ENCODE measurements around the gene SLC16A12.
A peak's percentile ranks its signal among the peaks of the same experiment; 100 is the strongest.

Gene SLC16A12

DNA sequence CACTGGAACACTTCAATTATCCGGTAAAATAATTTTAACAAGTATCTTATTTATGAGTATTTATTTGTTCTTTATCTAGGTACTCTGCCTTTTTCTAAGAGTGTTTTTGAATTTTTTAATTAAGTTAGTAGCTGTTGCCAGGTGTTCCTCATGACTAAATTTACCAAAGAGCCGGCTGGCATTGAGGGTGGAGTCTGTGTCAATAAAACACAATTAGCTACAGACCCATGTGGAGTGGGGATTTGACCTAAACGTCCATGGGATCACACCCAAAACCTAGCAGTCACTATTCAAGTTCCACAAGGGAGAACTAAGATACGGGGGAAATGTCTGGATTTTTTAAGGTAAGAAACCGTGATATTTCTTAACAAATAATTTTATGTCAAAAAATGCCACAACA lies 9.8 kb downstream of the SLC16A12 start:
- ChIA-PET POLR2A (interaction anchor here (0.6 kb wide), 1 partner anchor 118 kb away, joined by 4 read pairs; no protein-coding TSS in a partner anchor), CTCF (interaction anchor here (0.6 to 0.7 kb wide), 2 partner anchors 9 to 39 kb away, joined by 3 to 4 read pairs; no protein-coding TSS in a partner anchor)
- H3K4me1 ChIP-seq (ENCODE audit: control insufficient read depth, insufficient read depth, low read length): no peaks in the 10 kb centered on the region
- H3K27ac ChIP-seq (ENCODE audit: extremely low read depth, low read depth, low read length): no peak overlapping the region
- TF ChIP-seq, protein P1, sequence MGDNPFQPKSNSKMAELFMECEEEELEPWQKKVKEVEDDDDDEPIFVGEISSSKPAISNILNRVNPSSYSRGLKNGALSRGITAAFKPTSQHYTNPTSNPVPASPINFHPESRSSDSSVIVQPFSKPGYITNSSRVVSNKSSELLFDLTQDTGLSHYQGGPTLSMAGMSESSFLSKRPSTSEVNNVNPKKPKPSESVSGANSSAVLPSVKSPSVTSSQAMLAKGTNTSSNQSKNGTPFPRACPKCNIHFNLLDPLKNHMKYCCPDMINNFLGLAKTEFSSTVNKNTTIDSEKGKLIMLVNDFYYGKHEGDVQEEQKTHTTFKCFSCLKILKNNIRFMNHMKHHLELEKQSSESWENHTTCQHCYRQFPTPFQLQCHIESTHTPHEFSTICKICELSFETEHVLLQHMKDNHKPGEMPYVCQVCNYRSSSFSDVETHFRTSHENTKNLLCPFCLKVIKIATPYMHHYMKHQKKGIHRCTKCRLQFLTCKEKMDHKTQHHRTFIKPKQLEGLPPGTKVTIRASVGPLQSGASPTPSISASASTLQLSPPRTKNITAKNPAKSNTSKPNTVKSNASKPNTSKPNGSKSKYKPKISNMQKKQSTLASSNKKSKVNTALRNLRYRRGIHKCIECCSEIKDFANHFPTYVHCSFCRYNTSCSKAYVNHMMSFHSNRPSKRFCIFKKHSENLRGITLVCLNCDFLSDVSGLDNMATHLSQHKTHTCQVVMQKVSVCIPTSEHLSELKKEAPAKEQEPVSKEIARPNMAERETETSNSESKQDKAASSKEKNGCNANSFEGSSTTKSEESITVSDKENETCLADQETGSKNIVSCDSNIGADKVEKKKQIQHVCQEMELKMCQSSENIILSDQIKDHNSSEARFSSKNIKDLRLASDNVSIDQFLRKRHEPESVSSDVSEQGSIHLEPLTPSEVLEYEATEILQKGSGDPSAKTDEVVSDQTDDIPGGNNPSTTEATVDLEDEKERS (tag by site-specific recombination; IDR thresholded peaks at IDR 0.05): no peak
- no peak overlapping the region for H3K4me3 ChIP-seq (ENCODE audit: low read depth, low read length)
- no peaks in the 10 kb centered on the region for H3K9me3 ChIP-seq (ENCODE audit: control insufficient read depth, insufficient read depth, low read depth, low read length)
- H3K36me3 ChIP-seq (ENCODE audit: control insufficient read depth in 2 of 2, insufficient read depth in 1 of 2, low read length in 2 of 2): no peaks in the 10 kb centered on the region

DNA sequence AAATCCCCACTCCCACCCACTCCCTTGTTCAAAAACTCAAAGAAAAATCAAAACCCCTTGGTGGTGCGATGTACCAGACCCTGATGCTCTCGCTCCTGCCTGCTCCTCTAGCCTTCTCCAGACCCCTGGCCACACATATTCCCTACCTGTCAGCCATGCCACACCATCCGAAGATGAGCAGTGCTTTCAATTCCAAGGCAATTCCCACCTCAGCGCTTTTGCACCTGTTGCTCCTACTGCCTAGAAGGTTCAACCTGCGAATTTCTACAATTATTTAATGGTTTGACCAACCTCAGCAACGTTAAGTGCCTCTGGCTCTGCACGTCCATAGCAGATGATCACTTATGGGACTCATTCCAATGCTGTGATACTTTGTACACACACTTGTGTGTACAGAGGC lies 11.1 kb downstream of the SLC16A12 start:
- H3K4me3 ChIP-seq (ENCODE audit: low read depth, low read length): no peak overlapping the region
- ChIA-PET POLR2A (no interaction called here), CTCF (no interaction called here)
- no peaks in the 10 kb centered on the region for H3K36me3 ChIP-seq (ENCODE audit: control insufficient read depth in 2 of 2, insufficient read depth in 1 of 2, low read length in 2 of 2)
- H3K4me1 ChIP-seq (ENCODE audit: control insufficient read depth, insufficient read depth, low read length): no peaks in the 10 kb centered on the region
- H3K27ac ChIP-seq (ENCODE audit: extremely low read depth, low read depth, low read length): no peak overlapping the region
- TF ChIP-seq, protein P2, sequence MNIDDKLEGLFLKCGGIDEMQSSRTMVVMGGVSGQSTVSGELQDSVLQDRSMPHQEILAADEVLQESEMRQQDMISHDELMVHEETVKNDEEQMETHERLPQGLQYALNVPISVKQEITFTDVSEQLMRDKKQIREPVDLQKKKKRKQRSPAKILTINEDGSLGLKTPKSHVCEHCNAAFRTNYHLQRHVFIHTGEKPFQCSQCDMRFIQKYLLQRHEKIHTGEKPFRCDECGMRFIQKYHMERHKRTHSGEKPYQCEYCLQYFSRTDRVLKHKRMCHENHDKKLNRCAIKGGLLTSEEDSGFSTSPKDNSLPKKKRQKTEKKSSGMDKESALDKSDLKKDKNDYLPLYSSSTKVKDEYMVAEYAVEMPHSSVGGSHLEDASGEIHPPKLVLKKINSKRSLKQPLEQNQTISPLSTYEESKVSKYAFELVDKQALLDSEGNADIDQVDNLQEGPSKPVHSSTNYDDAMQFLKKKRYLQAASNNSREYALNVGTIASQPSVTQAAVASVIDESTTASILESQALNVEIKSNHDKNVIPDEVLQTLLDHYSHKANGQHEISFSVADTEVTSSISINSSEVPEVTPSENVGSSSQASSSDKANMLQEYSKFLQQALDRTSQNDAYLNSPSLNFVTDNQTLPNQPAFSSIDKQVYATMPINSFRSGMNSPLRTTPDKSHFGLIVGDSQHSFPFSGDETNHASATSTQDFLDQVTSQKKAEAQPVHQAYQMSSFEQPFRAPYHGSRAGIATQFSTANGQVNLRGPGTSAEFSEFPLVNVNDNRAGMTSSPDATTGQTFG (tag by site-specific recombination; IDR thresholded peaks at IDR 0.05; ENCODE audit: borderline replicate concordance): no peak
- no peak for TF ChIP-seq ZNF174 (tag by site-specific recombination; IDR thresholded peaks at IDR 0.05)
- TF ChIP-seq ZNF335 (tag by site-specific recombination; conservative IDR thresholded peaks at IDR 0.05): no peak
- 0 out of 2 replicates have a peak, but pooled peaks have one; percentile 61 for TF ChIP-seq SCRT1 (tag by site-specific recombination; IDR thresholded peaks at IDR 0.05; ENCODE audit: borderline replicate concordance)
- no peak for TF ChIP-seq ZBTB7A (tag by site-specific recombination; IDR thresholded peaks at IDR 0.05; ENCODE audit: low read depth)
- TF ChIP-seq, protein P3, sequence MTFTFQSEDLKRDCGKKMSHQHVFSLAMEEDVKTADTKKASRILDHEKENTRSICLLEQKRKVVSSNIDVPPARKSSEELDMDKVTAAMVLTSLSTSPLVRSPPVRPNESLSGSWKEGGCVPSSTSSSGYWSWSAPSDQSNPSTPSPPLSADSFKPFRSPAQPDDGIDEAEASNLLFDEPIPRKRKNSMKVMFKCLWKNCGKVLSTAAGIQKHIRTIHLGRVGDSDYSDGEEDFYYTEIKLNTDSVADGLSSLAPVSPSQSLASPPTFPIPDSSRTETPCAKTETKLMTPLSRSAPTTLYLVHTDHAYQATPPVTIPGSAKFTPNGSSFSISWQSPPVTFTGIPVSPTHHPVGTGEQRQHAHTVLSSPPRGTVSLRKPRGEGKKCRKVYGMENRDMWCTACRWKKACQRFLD (tag by site-specific recombination; IDR thresholded peaks at IDR 0.05): no peak
- TF ChIP-seq, protein P4, sequence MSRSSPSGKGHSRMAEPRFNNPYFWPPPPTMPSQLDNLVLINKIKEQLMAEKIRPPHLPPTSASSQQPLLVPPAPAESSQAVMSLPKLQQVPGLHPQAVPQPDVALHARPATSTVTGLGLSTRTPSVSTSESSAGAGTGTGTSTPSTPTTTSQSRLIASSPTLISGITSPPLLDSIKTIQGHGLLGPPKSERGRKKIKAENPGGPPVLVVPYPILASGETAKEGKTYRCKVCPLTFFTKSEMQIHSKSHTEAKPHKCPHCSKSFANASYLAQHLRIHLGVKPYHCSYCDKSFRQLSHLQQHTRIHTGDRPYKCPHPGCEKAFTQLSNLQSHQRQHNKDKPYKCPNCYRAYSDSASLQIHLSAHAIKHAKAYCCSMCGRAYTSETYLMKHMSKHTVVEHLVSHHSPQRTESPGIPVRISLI (tag by site-specific recombination; IDR thresholded peaks at IDR 0.05): no peak
- no peak for TF ChIP-seq ZBTB8A (tag by site-specific recombination; IDR thresholded peaks at IDR 0.05)
- TF ChIP-seq ZNF514 (tag by site-specific recombination; IDR thresholded peaks at IDR 0.05): no peak
- no peak for TF ChIP-seq ZNF112 (tag by site-specific recombination; IDR thresholded peaks at IDR 0.05)
- TF ChIP-seq, protein P5, sequence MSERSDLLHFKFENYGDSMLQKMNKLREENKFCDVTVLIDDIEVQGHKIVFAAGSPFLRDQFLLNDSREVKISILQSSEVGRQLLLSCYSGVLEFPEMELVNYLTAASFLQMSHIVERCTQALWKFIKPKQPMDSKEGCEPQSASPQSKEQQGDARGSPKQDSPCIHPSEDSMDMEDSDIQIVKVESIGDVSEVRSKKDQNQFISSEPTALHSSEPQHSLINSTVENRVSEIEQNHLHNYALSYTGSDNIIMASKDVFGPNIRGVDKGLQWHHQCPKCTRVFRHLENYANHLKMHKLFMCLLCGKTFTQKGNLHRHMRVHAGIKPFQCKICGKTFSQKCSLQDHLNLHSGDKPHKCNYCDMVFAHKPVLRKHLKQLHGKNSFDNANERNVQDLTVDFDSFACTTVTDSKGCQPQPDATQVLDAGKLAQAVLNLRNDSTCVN (tag by site-specific recombination; optimal IDR thresholded peaks at IDR 0.05): no peak
- TF ChIP-seq KLF8 (tag by site-specific recombination; IDR thresholded peaks at IDR 0.05): no peak
- no peak for TF ChIP-seq ZNF677 (tag by site-specific recombination; IDR thresholded peaks at IDR 0.05)
- TF ChIP-seq, protein P6, sequence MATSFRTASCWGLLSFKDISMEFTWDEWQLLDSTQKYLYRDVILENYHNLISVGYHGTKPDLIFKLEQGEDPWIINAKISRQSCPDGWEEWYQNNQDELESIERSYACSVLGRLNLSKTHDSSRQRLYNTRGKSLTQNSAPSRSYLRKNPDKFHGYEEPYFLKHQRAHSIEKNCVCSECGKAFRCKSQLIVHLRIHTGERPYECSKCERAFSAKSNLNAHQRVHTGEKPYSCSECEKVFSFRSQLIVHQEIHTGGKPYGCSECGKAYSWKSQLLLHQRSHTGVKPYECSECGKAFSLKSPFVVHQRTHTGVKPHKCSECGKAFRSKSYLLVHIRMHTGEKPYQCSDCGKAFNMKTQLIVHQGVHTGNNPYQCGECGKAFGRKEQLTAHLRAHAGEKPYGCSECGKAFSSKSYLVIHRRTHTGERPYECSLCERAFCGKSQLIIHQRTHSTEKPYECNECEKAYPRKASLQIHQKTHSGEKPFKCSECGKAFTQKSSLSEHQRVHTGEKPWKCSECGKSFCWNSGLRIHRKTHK (tag by site-specific recombination; IDR thresholded peaks at IDR 0.05): no peak
- TF ChIP-seq PRDM1 (tag by site-specific recombination; IDR thresholded peaks at IDR 0.05): no peak
- peak; percentile 92 for TF ChIP-seq SCRT2 (tag by site-specific recombination; IDR thresholded peaks at IDR 0.05)
- TF ChIP-seq ZIC2 (tag by site-specific recombination; IDR thresholded peaks at IDR 0.05): no peak
- no peaks in the 10 kb centered on the region for H3K9me3 ChIP-seq (ENCODE audit: control insufficient read depth, insufficient read depth, low read depth, low read length)
